SU-DHL-6 (cell line): Measurements from ENCODE around the gene KRTAP22-2.

Experiments used
- H2AFZ ChIP-seq: fragments of 200-600 bp; sonication (generic); 2 replicates; pipeline ENCODE4 v1.6.1; 2014; ENCODE audit warnings: low read depth, mild to moderate bottlenecking, moderate library complexity, mixed read lengths, antibody characterized with exemption, low read length; ENCODE audit not compliant: severe bottlenecking
- H3F3A ChIP-seq: fragments of 200-600 bp; shearing (Covaris generic); 2 replicates; pipeline ENCODE4 v1.6.0; 2016; ENCODE audit warnings: antibody characterized with exemption, mild to moderate bottlenecking; ENCODE audit not compliant: insufficient read depth
- H3K27ac ChIP-seq: fragments of 200-600 bp; sonication (generic); 2 replicates; pipeline ENCODE4 v1.5.1; 2016; ENCODE audit warnings: low read depth, mild to moderate bottlenecking, low read length, moderate library complexity, mixed read lengths
- H3K27me3 ChIP-seq: fragments of 200-600 bp; sonication (generic), shearing (Covaris generic); 2 replicates; pipeline ENCODE4 v1.6.0; 2014; ENCODE audit warnings: mild to moderate bottlenecking, low read length
- H3K36me3 ChIP-seq: fragments of 200-600 bp; sonication (generic); 2 replicates; pipeline ENCODE4 v1.6.1; 2014; ENCODE audit warnings: mild to moderate bottlenecking, low read length, mixed read lengths
- H3K4me2 ChIP-seq: fragments of 300-600, 200-600 bp; shearing (Covaris generic), sonication (generic); 2 replicates; pipeline ENCODE4 v1.6.0; 2014; ENCODE audit warnings: low read length, low read depth, mild to moderate bottlenecking; ENCODE audit not compliant: poor library complexity, severe bottlenecking
- H3K4me3 ChIP-seq: fragments of 200-600 bp; sonication (generic); 2 replicates; pipeline ENCODE4 v1.5.1; 2014; ENCODE audit warnings: antibody characterized with exemption, low read length, mild to moderate bottlenecking, mixed read lengths; ENCODE audit not compliant: insufficient read depth, poor library complexity, severe bottlenecking
- H3K79me2 ChIP-seq: fragments of 200-600 bp; sonication (generic); 2 replicates; pipeline ENCODE4 v1.6.1; 2014; ENCODE audit warnings: mild to moderate bottlenecking, low read length, moderate library complexity; ENCODE audit not compliant: insufficient read depth
- H3K9ac ChIP-seq: fragments of 200-600 bp; sonication (generic); 2 replicates; pipeline ENCODE4 v1.7.0; 2014; ENCODE audit warnings: mild to moderate bottlenecking, low read length
- H3K9me2 ChIP-seq: fragments of 200-600 bp; sonication (generic); replicated peaks from 2 replicates; pipeline ENCODE4 v1.6.1; 2014; ENCODE audit warnings: low read length; ENCODE audit not compliant: insufficient read depth
- H3K9me3 ChIP-seq: fragments of 200-600 bp; sonication (generic); 2 replicates; pipeline ENCODE4 v1.6.1; 2014; ENCODE audit warnings: low read length, mixed read lengths; ENCODE audit not compliant: insufficient read depth
- H4K20me1 ChIP-seq: fragments of 200-600 bp; sonication (generic); 2 replicates; pipeline ENCODE4 v1.6.1; 2014; ENCODE audit warnings: low read depth, mild to moderate bottlenecking, antibody characterized with exemption, low read length, moderate library complexity, mixed read lengths
- EZH2phosphoT487 ChIP-seq: fragments of 200-600 bp; sonication (generic), shearing (Covaris generic); conservative IDR thresholded peaks from 2 replicates; pipeline ENCODE4 v1.6.1; 2018; ENCODE audit warnings: mild to moderate bottlenecking, antibody characterized with exemption, low read length, moderate library complexity, mixed read lengths
- TF ChIP-seq, protein P1 (sequence below): fragments of 200-600 bp; sonication (generic); IDR thresholded peaks from one replicate; pipeline ENCODE4 v1.5.1; 2017; ENCODE audit warnings: antibody characterized with exemption, mild to moderate bottlenecking, low read length, moderate library complexity; ENCODE audit not compliant: insufficient read depth, poor library complexity, severe bottlenecking

KRTAP22-2 gene

DNA sequence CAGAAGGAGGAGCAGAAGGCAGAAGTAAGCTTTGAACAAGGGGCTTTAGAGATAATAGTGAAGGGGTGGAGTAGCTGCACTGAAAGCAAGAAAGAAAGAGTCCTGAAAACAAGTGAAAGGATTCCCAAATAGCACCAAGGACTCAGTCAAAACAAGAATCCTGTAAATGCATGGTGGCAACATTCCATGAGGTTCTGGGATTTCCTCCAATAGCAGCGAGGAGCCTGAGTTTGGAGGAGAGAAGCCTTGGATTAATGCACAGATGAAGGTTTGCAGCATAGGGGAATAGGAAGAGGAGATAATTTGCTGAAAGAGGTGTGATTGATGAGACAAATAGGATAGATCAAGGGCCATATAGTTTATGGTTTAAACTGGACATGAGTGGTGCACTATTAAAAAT, 10.9 kb downstream of the KRTAP22-2 start:
- Histone ChIP-seq H3K27me3 (no peaks in the 10 kb centered on the region), H3K79me2 (no peaks in the 10 kb centered on the region)

DNA sequence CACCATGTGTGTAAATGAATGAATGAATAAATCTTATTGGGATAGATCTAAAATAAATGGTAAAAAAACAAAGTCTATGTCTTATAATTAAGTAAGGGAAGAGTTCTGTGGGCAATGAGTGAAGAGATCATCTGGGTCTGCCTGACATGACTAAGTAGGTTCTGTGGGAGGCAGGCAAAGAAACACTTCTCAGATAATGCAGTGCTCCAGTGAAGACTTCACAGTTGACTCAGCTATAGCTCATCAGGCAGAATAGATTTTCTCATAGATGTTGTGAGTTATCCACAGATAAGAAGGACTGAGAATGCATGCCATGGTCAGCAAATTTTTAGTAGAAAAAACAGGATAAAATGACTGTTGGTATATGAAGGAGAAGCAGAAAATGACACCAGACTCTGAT, 12.4 kb downstream of the KRTAP22-2 start:
- Histone ChIP-seq H3K4me3 (no peak overlapping the region), H3K27me3 (no peaks in the 10 kb centered on the region), H3K36me3 (no peaks in the 10 kb centered on the region), H4K20me1 (no peaks in the 10 kb centered on the region), H3K9me2 (no peaks in the 10 kb centered on the region), H3K27ac (no peak overlapping the region), H3K79me2 (no peaks in the 10 kb centered on the region), H3K9ac (no peak overlapping the region), H3F3A (no peaks in the 10 kb centered on the region), H3K9me3 (no peaks in the 10 kb centered on the region), H2AFZ (no peak overlapping the region), H3K4me2 (no peak overlapping the region)
- TF ChIP-seq, protein P1, sequence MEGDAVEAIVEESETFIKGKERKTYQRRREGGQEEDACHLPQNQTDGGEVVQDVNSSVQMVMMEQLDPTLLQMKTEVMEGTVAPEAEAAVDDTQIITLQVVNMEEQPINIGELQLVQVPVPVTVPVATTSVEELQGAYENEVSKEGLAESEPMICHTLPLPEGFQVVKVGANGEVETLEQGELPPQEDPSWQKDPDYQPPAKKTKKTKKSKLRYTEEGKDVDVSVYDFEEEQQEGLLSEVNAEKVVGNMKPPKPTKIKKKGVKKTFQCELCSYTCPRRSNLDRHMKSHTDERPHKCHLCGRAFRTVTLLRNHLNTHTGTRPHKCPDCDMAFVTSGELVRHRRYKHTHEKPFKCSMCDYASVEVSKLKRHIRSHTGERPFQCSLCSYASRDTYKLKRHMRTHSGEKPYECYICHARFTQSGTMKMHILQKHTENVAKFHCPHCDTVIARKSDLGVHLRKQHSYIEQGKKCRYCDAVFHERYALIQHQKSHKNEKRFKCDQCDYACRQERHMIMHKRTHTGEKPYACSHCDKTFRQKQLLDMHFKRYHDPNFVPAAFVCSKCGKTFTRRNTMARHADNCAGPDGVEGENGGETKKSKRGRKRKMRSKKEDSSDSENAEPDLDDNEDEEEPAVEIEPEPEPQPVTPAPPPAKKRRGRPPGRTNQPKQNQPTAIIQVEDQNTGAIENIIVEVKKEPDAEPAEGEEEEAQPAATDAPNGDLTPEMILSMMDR = no peak
- no peak for TF ChIP-seq EZH2phosphoT487

More for the DNA sequence above, 10.9 kb downstream of the KRTAP22-2 start:
- TF ChIP-seq EZH2phosphoT487 = no peak
- TF ChIP-seq, protein P1 = no peak
- no peaks in the 10 kb centered on the region for H3K9me3 ChIP-seq
- no peak overlapping the region for H3K4me2 ChIP-seq
- H4K20me1 ChIP-seq = no peaks in the 10 kb centered on the region
- no peaks in the 10 kb centered on the region for H3K9me2 ChIP-seq
- H3K4me3 ChIP-seq = no peak overlapping the region
- H3F3A ChIP-seq = no peaks in the 10 kb centered on the region
- H3K9ac ChIP-seq = no peak overlapping the region
- H3K27ac ChIP-seq = no peak overlapping the region
- no peak overlapping the region for H2AFZ ChIP-seq
- no peaks in the 10 kb centered on the region for H3K36me3 ChIP-seq

DNA sequence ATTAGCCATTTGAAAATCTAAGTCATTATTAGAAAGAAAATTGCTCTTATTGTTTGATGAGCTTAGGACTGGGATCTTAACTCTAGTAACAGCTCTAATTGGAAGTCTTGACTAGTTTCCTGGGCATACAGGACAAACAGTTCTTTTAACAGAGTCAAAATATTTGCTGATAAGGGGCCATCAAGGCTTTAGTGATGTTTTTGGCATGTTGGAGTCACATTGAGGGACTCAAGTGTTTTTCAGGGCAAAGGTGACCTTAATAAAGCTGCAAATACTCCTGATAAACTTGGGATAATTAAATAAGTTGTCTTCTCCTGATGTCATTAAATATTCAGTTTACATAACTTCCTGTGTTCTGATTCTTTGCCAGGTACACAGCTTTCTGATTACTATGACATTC, 22.6 kb downstream of the KRTAP22-2 start:
- H3K9ac ChIP-seq = no peak overlapping the region
- H3K27ac ChIP-seq = no peak overlapping the region
- no peak overlapping the region for H3K4me2 ChIP-seq
- no peaks in the 10 kb centered on the region for H3K79me2 ChIP-seq
- H3K4me3 ChIP-seq = no peak overlapping the region
- H3K27me3 ChIP-seq = no peaks in the 10 kb centered on the region
- no peaks in the 10 kb centered on the region for H3K36me3 ChIP-seq
- no peak overlapping the region for H2AFZ ChIP-seq
- no peaks in the 10 kb centered on the region for H3K9me3 ChIP-seq
- no peaks in the 10 kb centered on the region for H4K20me1 ChIP-seq
- no peak for TF ChIP-seq EZH2phosphoT487
- TF ChIP-seq, protein P1 = no peak
- no peaks in the 10 kb centered on the region for H3F3A ChIP-seq
- no peaks in the 10 kb centered on the region for H3K9me2 ChIP-seq

DNA sequence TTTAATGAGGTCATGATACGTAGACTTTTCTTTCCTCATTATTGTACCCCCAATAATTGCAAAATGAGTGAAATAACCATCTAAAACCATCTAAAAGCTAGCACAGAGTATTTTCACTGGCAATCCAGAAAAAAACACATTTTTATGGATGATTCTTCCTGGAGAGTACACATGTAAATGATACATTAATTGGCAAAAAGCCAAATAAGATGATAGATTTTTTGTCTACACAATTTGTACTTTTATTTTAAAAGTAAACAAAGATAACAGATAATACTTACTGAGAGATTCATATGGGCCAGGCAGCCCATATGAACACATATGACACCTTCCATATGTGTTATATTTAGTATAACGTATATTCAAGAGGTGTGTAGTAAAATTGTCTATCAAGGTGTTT, 26.6 kb downstream of the KRTAP22-2 start:
- no peak overlapping the region for H3K4me2 ChIP-seq
- no peaks in the 10 kb centered on the region for H3F3A ChIP-seq
- no peaks in the 10 kb centered on the region for H3K27me3 ChIP-seq
- H3K9me3 ChIP-seq = no peaks in the 10 kb centered on the region
- no peaks in the 10 kb centered on the region for H3K9me2 ChIP-seq
- no peak overlapping the region for H3K4me3 ChIP-seq
- no peak for TF ChIP-seq EZH2phosphoT487
- TF ChIP-seq, protein P1 = no peak
- H2AFZ ChIP-seq = no peak overlapping the region
- H4K20me1 ChIP-seq = no peaks in the 10 kb centered on the region
- H3K9ac ChIP-seq = no peak overlapping the region
- no peak overlapping the region for H3K27ac ChIP-seq
- no peaks in the 10 kb centered on the region for H3K36me3 ChIP-seq
- H3K79me2 ChIP-seq = no peaks in the 10 kb centered on the region
